ENCODE results near the gene IFNG.
"Not testable (repeated sequence)": the region's sequence is repeated elsewhere in the genome, so short reads cannot be mapped to it uniquely, and the experiment has no call there.

IFNG gene

GRCh38 chr12:68159681-68160304 lies at the start of gene IFNG:
IFNG (minus strand) TSS chr12:68159740; CDS start chr12:68159615, 125 bp downstream.
- DNase-seq = no peak

- DNase-seq = not testable (repeated sequence)
These were observed 49.6 kb upstream of the IFNG start for GRCh38 chr12:68209048-68209728.

GRCh38 chr12:68207276-68207675 lies 47.7 kb upstream of the IFNG start:
- no peak for DNase-seq

GRCh38 chr12:68206446-68206845 lies 46.9 kb upstream of the IFNG start:
- DNase-seq = no peak

GRCh38 chr12:68203460-68203875 lies 43.9 kb upstream of the IFNG start:
- DNase-seq = no peak

- DNase-seq = no peak
These were observed 41.3 kb upstream of the IFNG start for GRCh38 chr12:68200854-68201253.

GRCh38 chr12:68199127-68199526 lies 39.6 kb upstream of the IFNG start:
- DNase-seq = no peak

- no peak for DNase-seq
These were observed 39.1 kb upstream of the IFNG start for GRCh38 chr12:68198507-68199086.

GRCh38 chr12:68190301-68190700 lies 30.8 kb upstream of the IFNG start:
- DNase-seq = no peak

- no peak for DNase-seq
These were observed 30.3 kb upstream of the IFNG start for GRCh38 chr12:68189821-68190242.

GRCh38 chr12:68185598-68185997 lies 26.1 kb upstream of the IFNG start:
- DNase-seq = no peak

- DNase-seq = no peak
These were observed 21.5 kb upstream of the IFNG start for GRCh38 chr12:68180792-68181744.

- no peak for DNase-seq
These were observed 19.4 kb upstream of the IFNG start for GRCh38 chr12:68178774-68179439.

GRCh38 chr12:68178184-68178583 lies 18.6 kb upstream of the IFNG start:
- DNase-seq = no peak

- no peak for DNase-seq
These were observed 18.0 kb upstream of the IFNG start for GRCh38 chr12:68177562-68177961.

GRCh38 chr12:68176257-68176656 lies 16.7 kb upstream of the IFNG start:
- no peak for DNase-seq

- DNase-seq = peak; percentile 36
These were observed 16.1 kb upstream of the IFNG start for GRCh38 chr12:68175557-68176061.

GRCh38 chr12:68174761-68175160 lies 15.2 kb upstream of the IFNG start:
- DNase-seq = not testable (repeated sequence)

- DNase-seq = no peak
These were observed 14.3 kb upstream of the IFNG start for GRCh38 chr12:68173792-68174191.

- DNase-seq = no peak
These were observed 11.2 kb upstream of the IFNG start for GRCh38 chr12:68170726-68171125.

- DNase-seq = no peak
These were observed 9.8 kb upstream of the IFNG start for GRCh38 chr12:68169213-68169889.

All from activated CD4-positive, alpha-beta T cell treated with anti-CD3 and anti-CD28 coated beads for 1 hour (primary cell).